Transverse colon (tissue), 4 donors: Measurements from ENCODE around the gene TBCD. TPM values are rescaled to one million over a fixed set of nuclear protein-coding genes. Genes with fewer than 3 reads are reported as not detected.

Experiments used
- DNase-seq: peaks from one replicate; pipeline ENCODE4 v3.0.0-alpha.2; 2019
- H3K27ac ChIP-seq, 4 donors: fragments of 200-600 bp; sonication (generic); 2 replicates each; pipeline ENCODE4 v1.5.1; 2016 to 2018; ENCODE audit warnings: inconsistent platforms in 4 of 4
- H3K27me3 ChIP-seq: fragments of 200-600 bp; sonication (generic); 2 replicates; pipeline ENCODE4 v1.5.1; 2017; ENCODE audit warnings: inconsistent platforms
- H3K36me3 ChIP-seq, 4 donors: fragments of 200-600 bp; sonication (generic); 2 replicates each; pipeline ENCODE4 v1.5.1; 2017 to 2019; ENCODE audit warnings: inconsistent platforms in 4 of 4
- H3K4me1 ChIP-seq, 4 donors: fragments of 200-600 bp; sonication (generic); 2 replicates each; pipeline ENCODE4 v1.5.1; 2017 to 2020; ENCODE audit warnings: inconsistent platforms in 4 of 4
- H3K4me3 ChIP-seq, 4 donors: fragments of 200-600 bp; sonication (generic); 1 replicate in 1 of 4; 2 replicates in 3 of 4; pipeline versions ENCODE4 v1.5.1 to v1.6.1; 2017 to 2019; ENCODE audit warnings: inconsistent platforms in 4 of 4
- H3K9me3 ChIP-seq, 2 donors: fragments of 200-600 bp; sonication (generic); 2 replicates each; pipeline ENCODE4 v1.5.1; 2017 to 2019; ENCODE audit warnings: inconsistent platforms in 2 of 2
- CTCF ChIP-seq, 5 experiments: fragments of 200-600 bp in 3 of 5; fragments of 450-650 bp in 2 of 5; sonication (generic) in 3 of 5; IDR thresholded peaks; 1 replicate in 2 of 5; 2 replicates in 3 of 5; pipeline ENCODE4 v1.5.1; 2016 to 2017; ENCODE audit warnings: antibody characterized with exemption in 5 of 5, inconsistent platforms in 3 of 5, mild to moderate bottlenecking in 2 of 5, moderate library complexity in 1 of 5
- EP300 ChIP-seq: sonication (generic); formaldehyde crosslinking; IDR thresholded peaks from one replicate; pipeline ENCODE4 v1.6.1; 2017; ENCODE audit warnings: antibody characterized with exemption, low read depth
- POLR2A ChIP-seq: fragments of 450-650 bp; IDR thresholded peaks from one replicate; pipeline ENCODE4 v1.6.1; 2016; ENCODE audit warnings: antibody characterized with exemption, mild to moderate bottlenecking, moderate library complexity
- POLR2AphosphoS5 ChIP-seq, 3 donors: sonication (generic); formaldehyde crosslinking; IDR thresholded peaks; one replicate each; pipeline ENCODE4 v1.6.1; 2016; ENCODE audit warnings: antibody characterized with exemption in 3 of 3
- WGBS, 2 donors: methylation state at CpG; one replicate each; pipeline ENCODE4 v1.1.5; 2018; ENCODE audit warnings: low coverage in 1 of 2; 5-methylcytosine and 5-hydroxymethylcytosine counted together
- in situ Hi-C, 4 donors: fragments of 200-750 bp; cut with MboI; loops; one replicate each; pipeline versions ENCODE4 v1.15.0 to v1.15.1; 2017; ENCODE audit warnings: low sequenced_read_pairs in 3 of 4, low pct_ligation_motif_present in 1 of 4, low pct_unique_long_range_greater_than_20kb in 1 of 4
- intact Hi-C: fragments of 100-400 bp; cut with DNase I; formaldehyde crosslinking; loops from one replicate; pipeline ENCODE4 v1.15.1; 2023; ENCODE audit warnings: low total_unique reads
- total RNA-seq, 4 donors: library from RNA; depleted of rRNA; stranded (reverse); fragments of >200 nt; gene quantifications; one replicate each; pipeline ENCODE4 v1.1.0, GENCODE V29; 2016

The TBCD gene
- total RNA-seq, 4 donors from 2014 or later = 38.6 to 104 (median 39.8) TPM

DNA sequence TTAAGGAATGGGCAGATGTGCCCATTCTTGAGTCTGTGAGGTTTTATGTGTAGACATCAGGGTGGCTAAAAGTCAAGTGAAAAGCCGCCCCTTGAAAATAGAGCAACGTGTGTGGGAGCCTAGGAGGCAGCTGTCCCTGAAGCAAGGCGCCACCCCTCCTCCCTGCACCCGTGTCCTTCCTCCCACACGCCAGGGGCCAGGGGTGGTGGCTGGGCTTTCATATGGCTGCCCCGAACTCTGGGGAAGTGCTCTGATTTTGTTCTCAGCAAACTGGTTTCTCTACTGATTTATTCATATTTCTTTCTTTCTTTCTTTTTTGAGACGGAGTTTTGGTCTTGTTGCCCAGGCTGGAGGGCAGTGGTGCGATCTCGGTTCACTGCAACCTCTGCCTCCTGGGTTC is 83.3 kb downstream of the TBCD start:
- intact Hi-C loops = no loop called here
- 79 to 84% methylated on average over 6 to 9 of the region's 9 CpGs for WGBS, 2 donors
- in situ Hi-C loops = no loop called here
- DNase-seq = no peak
- H3K4me1 ChIP-seq = peaks cover 7 to 30% (median 14%) of the 10 kb centered on the region in 4 donors
- H3K27ac ChIP-seq = no peak overlapping the region
- H3K27me3 ChIP-seq = no peaks in the 10 kb centered on the region
- H3K4me3 ChIP-seq = no peak overlapping the region
- TF ChIP-seq POLR2A (no peak), EP300 (no peak), POLR2AphosphoS5 (IDR thresholded peaks at IDR 0.05) (no peak), CTCF (IDR thresholded peaks at IDR 0.05) (no peak)
- no peaks in the 10 kb centered on the region for H3K36me3 ChIP-seq
- no peaks in the 10 kb centered on the region for H3K9me3 ChIP-seq

- in situ Hi-C loops (no loop called here), intact Hi-C loops (no loop called here)
- DNase-seq = no peak
- WGBS, 2 donors = 88 to 93% methylated on average over 8 to 28 of the region's 28 CpGs
- H3K4me3 ChIP-seq = no peak overlapping the region
- H3K36me3 ChIP-seq = no peaks in the 10 kb centered on the region
- no peak overlapping the region for H3K27ac ChIP-seq
- H3K9me3 ChIP-seq = no peaks in the 10 kb centered on the region
- H3K4me1 ChIP-seq = peaks cover 7 to 30% (median 14%) of the 10 kb centered on the region in 4 donors
- TF ChIP-seq POLR2A (no peak), EP300 (no peak)
- no peaks in the 10 kb centered on the region for H3K27me3 ChIP-seq
Observed at GRCh38 chr17:82835766-82836512, 84.1 kb downstream of the TBCD start.

DNA sequence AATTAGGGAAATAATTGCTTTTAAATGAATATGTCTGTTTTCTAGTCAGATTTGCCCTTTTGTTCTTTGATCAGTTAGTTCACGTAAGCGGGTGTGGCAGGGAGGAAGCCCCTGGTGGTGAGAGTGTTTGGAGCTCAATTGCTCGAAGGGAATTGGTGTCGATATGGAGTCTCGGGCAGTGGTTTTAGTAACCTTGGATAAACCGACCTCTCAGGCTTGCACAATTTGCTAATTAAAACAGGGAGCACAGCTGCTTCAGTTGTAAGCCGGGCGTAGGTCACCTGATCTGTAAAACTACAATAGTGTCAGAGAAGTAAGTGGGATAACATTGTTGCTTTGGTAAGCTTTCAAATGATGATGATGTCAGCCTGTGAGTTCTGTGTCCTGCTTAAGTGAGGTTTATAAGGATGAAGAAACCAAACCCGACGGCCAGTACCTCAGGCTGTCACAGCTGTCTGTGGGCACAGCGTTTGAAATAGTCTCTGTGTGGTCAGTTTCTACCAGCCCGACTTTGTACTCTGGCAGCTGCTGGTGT is 85.0 kb downstream of the TBCD start:
- H3K27ac ChIP-seq = peak overlapping the region; percentile 67 to 89 (median 81)
- H3K4me1 ChIP-seq = peaks cover 7 to 30% (median 14%) of the 10 kb centered on the region in 4 donors
- TF ChIP-seq EP300 = no peak
- peak in 3 of 5 experiments; percentile 32 to 49 (median 48) for TF ChIP-seq CTCF (IDR thresholded peaks at IDR 0.05)
- H3K9me3 ChIP-seq = no peaks in the 10 kb centered on the region
- H3K27me3 ChIP-seq = no peaks in the 10 kb centered on the region
- in situ Hi-C loops (no loop called here), intact Hi-C loops (no loop called here)
- H3K36me3 ChIP-seq = no peaks in the 10 kb centered on the region
- 46 to 50% methylated on average over 8 to 12 of the region's 12 CpGs for WGBS, 2 donors
- no peak for DNase-seq
- no peak overlapping the region for H3K4me3 ChIP-seq

DNA sequence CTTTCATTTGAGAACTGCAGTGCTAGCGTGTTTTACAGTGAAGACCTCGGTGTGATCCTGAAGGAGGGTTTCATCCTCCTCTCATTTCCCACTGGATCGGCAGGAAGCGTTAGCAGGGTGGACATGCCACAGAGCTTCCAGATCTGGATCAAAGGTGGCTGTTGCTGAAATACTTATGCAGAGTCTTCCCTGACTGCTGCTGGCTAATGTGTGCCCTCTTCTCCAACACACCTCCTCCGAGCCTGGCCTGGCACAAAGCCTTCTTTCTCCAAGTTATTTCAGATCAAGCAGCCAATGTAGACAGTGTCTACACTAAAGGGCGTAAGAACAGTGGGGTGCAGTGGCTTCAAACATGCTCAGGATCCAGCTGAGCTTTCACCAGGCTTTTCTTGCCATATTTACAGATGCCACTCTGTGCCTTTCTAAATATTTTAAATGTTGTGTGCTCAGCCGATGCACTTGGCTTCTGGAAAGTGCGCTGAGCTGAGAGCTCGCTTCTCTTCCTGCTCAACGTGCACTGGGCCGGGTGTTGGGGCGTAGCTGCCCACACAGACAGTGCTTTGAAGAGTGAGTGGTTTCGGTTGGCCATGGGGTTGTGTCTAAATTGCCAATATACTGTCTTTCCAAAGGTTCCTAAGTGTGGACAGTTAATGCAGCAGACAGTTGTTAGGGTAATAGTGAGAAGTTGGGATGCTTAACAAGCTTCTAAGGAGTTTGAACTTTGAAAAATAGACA is 85.9 kb downstream of the TBCD start:
- no peaks in the 10 kb centered on the region for H3K36me3 ChIP-seq
- in situ Hi-C loops (no loop called here), intact Hi-C loops (no loop called here)
- H3K4me3 ChIP-seq = peak overlapping the region in 1 of 4 donors; percentile 37
- 39% methylated on average over 13 of the region's 13 CpGs; no CpG with 5 or more reads in 1 of the 2 donors for WGBS, 2 donors
- no peaks in the 10 kb centered on the region for H3K27me3 ChIP-seq
- H3K9me3 ChIP-seq = no peaks in the 10 kb centered on the region
- peak; percentile 65 for DNase-seq
- H3K27ac ChIP-seq = peak overlapping the region; percentile 67 to 89 (median 81)
- peaks cover 7 to 30% (median 14%) of the 10 kb centered on the region in 4 donors for H3K4me1 ChIP-seq
- TF ChIP-seq POLR2A (peak; percentile 34), EP300 (no peak), CTCF (IDR thresholded peaks at IDR 0.05) (no peak), POLR2AphosphoS5 (IDR thresholded peaks at IDR 0.05) (no peak)
